GM19239 (cell line): ENCODE results near the gene ZNF318.

Experiments
- DNase-seq: peaks from one replicate; pipeline ENCODE4 v3.0.0; 2011; ENCODE audit warnings: low spot score; ENCODE audit not compliant: insufficient read length
- FAIRE-seq: peaks from 2 replicates; lab custom pipeline; 2011; peaks lifted over from hg19 to GRCh38; lab: Jason Lieb, UNC

ZNF318 gene

GRCh38 chr6:43290339-43290904 lies 79.0 kb downstream of the ZNF318 start:
- FAIRE-seq (no peak), DNase-seq (no peak)

DNA sequence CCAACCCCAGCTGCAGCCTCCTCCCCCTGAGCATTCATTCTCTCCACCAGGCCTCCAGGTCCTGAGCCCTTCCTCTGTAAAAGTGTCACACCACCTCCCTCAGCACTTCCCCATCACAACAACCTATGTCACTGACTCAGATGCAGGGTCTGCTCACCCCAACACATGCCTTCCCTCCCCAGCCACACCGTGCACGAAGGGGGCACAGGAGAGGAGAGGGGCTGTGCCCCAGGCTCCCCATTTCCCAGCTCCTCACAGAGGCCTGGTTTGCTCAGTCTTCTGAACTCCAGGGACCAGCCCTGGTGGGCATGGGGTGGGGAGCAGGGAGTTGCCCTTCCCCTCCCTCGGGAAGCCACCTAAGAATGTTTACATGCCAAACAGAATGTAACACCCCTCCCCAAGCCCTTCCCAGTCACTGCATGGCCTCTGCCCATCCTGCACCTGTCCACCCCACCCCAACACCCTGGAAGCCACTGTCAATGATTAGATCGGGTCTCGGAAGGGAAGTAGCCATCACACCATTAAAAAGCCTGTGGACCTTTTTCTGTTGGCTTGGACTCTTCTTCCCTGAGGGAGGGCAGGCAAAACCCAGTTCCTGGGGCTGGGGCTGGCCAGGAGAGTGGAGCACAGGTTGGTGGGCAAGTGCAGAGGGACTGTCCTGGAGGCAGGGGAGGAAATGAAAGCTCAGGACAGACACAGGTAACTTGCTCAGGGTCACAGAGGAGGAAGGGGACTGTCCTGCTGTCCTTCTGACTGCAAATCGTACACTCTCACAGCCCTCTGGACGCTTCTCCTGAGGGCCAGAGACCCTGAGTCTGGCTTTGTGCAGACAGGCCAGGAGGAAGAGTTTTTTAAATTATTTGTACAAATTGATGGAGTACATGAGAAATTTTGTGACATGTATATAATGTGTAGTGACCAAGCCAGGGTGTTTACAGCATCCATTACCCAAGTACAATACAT lies 81.4 kb downstream of the ZNF318 start:
- FAIRE-seq = no peak
- DNase-seq = no peak

DNA sequence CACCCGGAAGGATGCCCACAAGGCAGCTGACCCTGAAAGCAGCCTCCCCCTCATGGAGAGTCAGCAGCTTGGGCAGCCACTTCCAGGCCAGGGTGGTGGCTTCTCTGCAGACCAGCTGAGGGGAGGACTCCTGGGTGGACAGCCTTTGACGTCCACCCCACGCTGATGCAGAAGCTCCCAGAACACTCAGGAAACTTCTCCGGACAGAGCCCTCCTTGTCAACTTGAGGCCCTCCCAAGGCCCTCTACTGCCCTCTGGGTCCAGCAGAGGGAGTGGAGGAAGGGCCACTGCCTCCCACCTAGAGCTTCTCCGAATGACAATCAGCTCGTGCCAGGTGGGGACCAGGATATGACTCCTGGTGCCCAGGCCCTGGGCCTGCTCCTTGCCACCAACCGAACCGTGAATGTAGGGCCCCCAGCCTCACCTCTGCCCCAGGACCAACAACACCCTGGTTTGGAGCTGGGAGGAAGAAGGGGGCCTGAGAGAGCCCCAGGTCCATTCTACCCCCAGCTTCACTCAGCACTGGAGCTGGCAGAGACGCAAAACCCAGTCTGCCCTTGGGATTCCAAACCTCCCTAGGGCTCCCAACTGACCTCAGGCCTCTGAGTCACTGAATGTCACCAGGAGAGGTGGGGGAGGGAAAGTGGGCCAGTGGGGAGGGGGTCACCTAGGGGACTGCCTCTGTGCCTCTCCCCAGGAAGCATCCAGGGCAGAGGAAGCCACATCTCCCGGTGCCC lies 82.3 kb downstream of the ZNF318 start:
- DNase-seq = no peak
- no peak for FAIRE-seq

DNA sequence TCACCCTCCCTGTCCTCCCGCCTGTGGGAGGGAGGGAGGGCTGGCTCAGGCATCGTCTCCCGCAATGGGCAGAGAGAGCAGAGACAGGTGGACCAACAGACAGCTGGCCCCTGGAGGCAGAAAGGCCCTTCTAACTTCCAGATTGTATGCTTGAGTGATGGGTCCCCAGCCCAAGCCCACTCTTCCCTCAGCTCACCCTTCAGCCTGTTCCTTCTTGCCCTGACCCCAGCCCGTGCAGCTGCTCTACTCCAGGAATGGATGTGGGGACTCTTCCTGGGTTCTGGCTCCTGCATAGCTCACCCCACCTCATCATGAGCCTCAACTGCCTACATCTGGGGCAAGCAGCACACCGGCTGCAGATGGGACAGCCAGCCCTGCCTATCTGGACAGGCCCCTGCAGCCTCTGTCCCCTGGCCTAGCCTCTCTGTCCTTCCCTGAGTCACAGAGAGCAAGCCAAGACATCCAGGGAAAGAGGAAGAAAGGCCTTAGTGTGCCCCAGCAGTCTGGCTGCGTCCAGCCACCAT lies 82.9 kb downstream of the ZNF318 start:
- FAIRE-seq (no peak), DNase-seq (no peak)
